GM23248 (cell line): ENCODE results near the gene TSHR. TPM values are rescaled to one million over a fixed set of nuclear protein-coding genes. Genes with fewer than 3 reads are reported as not detected.
A peak's percentile ranks its signal among the peaks of the same experiment; 100 is the strongest.

ENCODE experiments used
- DNase-seq: peaks from one replicate; pipeline ENCODE4 v3.0.0-alpha.2; 2015
- H2AFZ ChIP-seq: fragments of 200-600 bp; sonication (generic); 2 replicates; pipeline ENCODE4 v1.6.1; 2016; ENCODE audit warnings: antibody characterized with exemption
- H3F3A ChIP-seq: fragments of 200-600 bp; sonication (generic); 2 replicates; pipeline ENCODE4 v1.6.1; 2016; ENCODE audit warnings: mild to moderate bottlenecking, antibody characterized with exemption, mixed run types; ENCODE audit not compliant: insufficient read depth
- H3K27ac ChIP-seq: fragments of 200-600 bp; sonication (generic); 2 replicates; pipeline ENCODE4 v1.5.1; 2016; ENCODE audit warnings: mild to moderate bottlenecking
- H3K27me3 ChIP-seq: fragments of 200-600 bp; sonication (generic); replicated peaks from 2 replicates; pipeline ENCODE4 v1.6.1; 2016; ENCODE audit warnings: mild to moderate bottlenecking; ENCODE audit not compliant: insufficient read depth
- H3K36me3 ChIP-seq: fragments of 200-600 bp; sonication (generic); 2 replicates; pipeline ENCODE4 v1.6.1; 2016; ENCODE audit warnings: low read depth, mild to moderate bottlenecking
- H3K4me1 ChIP-seq: fragments of 200-600 bp; sonication (generic); 2 replicates; pipeline ENCODE4 v1.6.1; 2016; ENCODE audit warnings: mild to moderate bottlenecking; ENCODE audit not compliant: insufficient read depth
- H3K4me2 ChIP-seq: fragments of 200-600 bp; sonication (generic); one replicate; pipeline ENCODE4 v1.6.1; 2016; ENCODE audit warnings: mild to moderate bottlenecking; ENCODE audit not compliant: unreplicated experiment
- H3K4me3 ChIP-seq: fragments of 200-600 bp; sonication (generic); 2 replicates; pipeline ENCODE4 v1.5.1; 2016; ENCODE audit warnings: mild to moderate bottlenecking
- H3K79me2 ChIP-seq: fragments of 200-600 bp; sonication (generic); 2 replicates; pipeline ENCODE4 v1.6.1; 2016; ENCODE audit warnings: mild to moderate bottlenecking; ENCODE audit not compliant: insufficient read depth
- H3K9ac ChIP-seq: fragments of 200-600 bp; sonication (generic); 2 replicates; pipeline ENCODE4 v1.6.1; 2016; ENCODE audit warnings: mild to moderate bottlenecking
- H3K9me2 ChIP-seq: fragments of 200-600 bp; sonication (generic); 2 replicates; pipeline ENCODE4 v1.6.1; 2016; ENCODE audit warnings: mixed run types, mild to moderate bottlenecking, moderate library complexity; ENCODE audit not compliant: insufficient read depth
- H3K9me3 ChIP-seq: fragments of 200-600 bp; sonication (generic); one replicate; pipeline ENCODE4 v1.6.1; 2017; ENCODE audit warnings: low read depth
- H4K20me1 ChIP-seq: fragments of 200-600 bp; sonication (generic); 2 replicates; pipeline ENCODE4 v1.6.0; 2016; ENCODE audit not compliant: insufficient read depth
- EZH2 ChIP-seq: fragments of 200-600 bp; sonication (generic); IDR thresholded peaks from 2 replicates; pipeline ENCODE4 v1.6.1; 2018; ENCODE audit warnings: antibody characterized with exemption, mild to moderate bottlenecking; ENCODE audit not compliant: insufficient read depth, poor library complexity, severe bottlenecking
- EZH2phosphoT487 ChIP-seq: fragments of 200-600 bp; sonication (generic); IDR thresholded peaks from 2 replicates; pipeline ENCODE4 v1.6.1; 2018; ENCODE audit warnings: antibody characterized with exemption, moderate library complexity, mild to moderate bottlenecking, low read depth; ENCODE audit not compliant: insufficient read depth
- WGBS, 2 experiments: methylation state at CpG; one replicate each; pipeline ENCODE4 v1.1.6; 2015 to 2017; ENCODE audit warnings: low lambda C conversion rate in 2 of 2, low coverage in 1 of 2; ENCODE audit errors: missing lambda C conversion rate in 2 of 2; 5-methylcytosine and 5-hydroxymethylcytosine counted together
- in situ Hi-C: fragments of 300-500 bp; cut with MboI; formaldehyde crosslinking; loops from 2 replicates; pipeline ENCODE4 v1.15.0; 2020
- polyA plus RNA-seq: library from polyadenylated mRNA; unstranded; fragments of >200 nt; fragmentation: Nextera tagmentation; extraction: Ambion mirVana; gene quantifications from 2 replicates; pipeline ENCODE4 v1.2.1, GENCODE V29; 2016
- total RNA-seq: library from RNA; depleted of rRNA; stranded (reverse); fragments of >200 nt; shearing (Covaris generic); gene quantifications from 2 replicates; pipeline ENCODE4 v1.2.3, GENCODE V29; 2014

The TSHR gene
- total and polyA plus RNA-seq, 2 experiments from 2014 or later, result not detected

DNA sequence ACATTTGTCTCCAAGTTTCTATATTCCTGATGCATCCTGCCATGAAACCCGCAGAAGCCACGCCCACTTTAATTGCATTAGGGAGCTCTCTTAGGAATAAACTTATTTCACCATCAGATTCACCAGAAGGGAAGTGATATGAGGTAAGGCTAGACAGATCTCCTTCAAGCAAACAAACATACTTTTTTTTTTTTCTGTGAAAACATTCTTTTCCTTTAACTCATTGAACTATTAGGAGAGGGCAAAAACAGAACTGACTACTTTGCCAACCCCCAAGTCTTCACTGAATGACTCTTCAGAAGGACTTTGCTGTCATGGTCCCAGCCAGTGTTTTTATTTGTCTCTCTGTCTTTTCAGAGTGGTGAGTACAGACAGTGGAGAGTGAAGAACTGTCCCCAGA, 216.9 kb downstream of the TSHR start:
- H3K9me3 ChIP-seq, result no peaks in the 10 kb centered on the region
- peak overlapping the region; percentile 30 for H3K4me2 ChIP-seq
- H3F3A ChIP-seq, result peaks cover 25% of the 10 kb centered on the region
- no peaks in the 10 kb centered on the region for H3K27me3 ChIP-seq
- H4K20me1 ChIP-seq, result no peaks in the 10 kb centered on the region
- no peak for TF ChIP-seq EZH2
- no peak for TF ChIP-seq EZH2phosphoT487
- H3K4me1 ChIP-seq, result peaks cover 20% of the 10 kb centered on the region
- no peaks in the 10 kb centered on the region for H3K9me2 ChIP-seq
- in situ Hi-C loops, result no loop called here
- H3K36me3 ChIP-seq, result no peaks in the 10 kb centered on the region
- no peaks in the 10 kb centered on the region for H3K79me2 ChIP-seq
- peak; percentile 32 for DNase-seq
- no peak overlapping the region for H3K9ac ChIP-seq
- no peak overlapping the region for H3K4me3 ChIP-seq
- WGBS, 2 experiments, result 57 to 63% methylated on average over 2 of the region's 2 CpGs
- H3K27ac ChIP-seq, result peak overlapping the region; percentile 7; the same call in 1 of the 2 replicates
- no peak overlapping the region for H2AFZ ChIP-seq

DNA sequence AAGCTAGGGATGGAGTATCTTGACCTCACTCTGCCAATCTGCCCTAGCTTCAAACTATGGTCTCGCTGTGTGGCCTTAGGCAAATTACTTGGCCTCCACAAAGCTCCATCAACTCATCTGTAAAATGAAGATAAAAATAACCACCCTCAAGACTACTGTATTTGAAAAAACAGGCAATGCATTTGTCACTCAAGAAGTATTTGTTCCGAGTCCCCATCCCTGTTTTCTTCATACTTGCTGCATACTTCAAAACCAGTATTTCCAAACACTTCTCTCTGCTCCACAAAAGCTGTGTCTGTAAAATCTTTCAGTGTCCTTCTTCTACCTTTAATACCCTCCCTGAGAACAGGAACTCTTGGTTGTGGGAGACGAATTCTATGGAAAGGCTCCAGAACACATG, 217.5 kb downstream of the TSHR start:
- Histone ChIP-seq H3K36me3 (no peaks in the 10 kb centered on the region), H3K4me1 (peaks cover 20% of the 10 kb centered on the region), H4K20me1 (no peaks in the 10 kb centered on the region), H3K9me2 (no peaks in the 10 kb centered on the region), H3K27ac (peak overlapping the region; percentile 7; the same call in 1 of the 2 replicates), H3K9me3 (no peaks in the 10 kb centered on the region), H3K27me3 (no peaks in the 10 kb centered on the region), H3K4me3 (no peak overlapping the region), H3F3A (peaks cover 25% of the 10 kb centered on the region), H3K79me2 (no peaks in the 10 kb centered on the region), H2AFZ (no peak overlapping the region), H3K4me2 (peak overlapping the region; percentile 30), H3K9ac (no peak overlapping the region)
- no peak for TF ChIP-seq EZH2
- TF ChIP-seq EZH2phosphoT487, result no peak
- DNase-seq, result peak; percentile 27
- in situ Hi-C loops, result no loop called here
- 75 to 77% methylated on average over 3 of the region's 3 CpGs for WGBS, 2 experiments

DNA sequence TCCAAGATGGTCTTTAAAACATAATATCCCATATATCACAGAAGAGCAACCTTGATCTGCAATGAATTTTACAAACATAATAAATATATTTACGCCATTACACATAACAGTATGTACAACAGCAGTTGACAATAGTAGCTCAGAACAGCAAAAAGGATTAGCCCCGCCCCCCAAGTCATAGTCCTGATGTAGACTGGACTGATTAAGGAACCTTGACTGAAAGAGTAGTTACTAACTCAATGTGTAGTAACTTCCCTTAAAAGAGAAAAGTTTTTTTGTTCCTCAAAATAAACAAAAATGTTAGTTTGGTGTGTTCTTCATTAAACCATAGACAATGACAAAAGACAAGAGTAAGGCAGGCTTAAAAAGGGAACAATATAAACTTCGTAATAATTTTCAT, 220.8 kb downstream of the TSHR start:
- no peak for DNase-seq
- H3K36me3 ChIP-seq, result peaks cover 17% of the 10 kb centered on the region; the same call in 1 of the 2 replicates
- H3K4me1 ChIP-seq, result peaks cover 15% of the 10 kb centered on the region; the same call in 1 of the 2 replicates
- H3K27me3 ChIP-seq, result no peaks in the 10 kb centered on the region
- peaks cover 19% of the 10 kb centered on the region for H3F3A ChIP-seq
- TF ChIP-seq EZH2phosphoT487, result no peak
- TF ChIP-seq EZH2, result no peak
- H3K79me2 ChIP-seq, result no peaks in the 10 kb centered on the region
- in situ Hi-C loops, result no loop called here
- H3K4me2 ChIP-seq, result no peak overlapping the region
- WGBS, 2 experiments, result 97% methylated on average over 3 of the region's 3 CpGs
- H3K27ac ChIP-seq, result no peak overlapping the region
- H3K9me2 ChIP-seq, result no peaks in the 10 kb centered on the region
- H3K9me3 ChIP-seq, result no peaks in the 10 kb centered on the region
- H3K9ac ChIP-seq, result no peak overlapping the region
- H2AFZ ChIP-seq, result no peak overlapping the region
- H4K20me1 ChIP-seq, result no peaks in the 10 kb centered on the region
- no peak overlapping the region for H3K4me3 ChIP-seq

DNA sequence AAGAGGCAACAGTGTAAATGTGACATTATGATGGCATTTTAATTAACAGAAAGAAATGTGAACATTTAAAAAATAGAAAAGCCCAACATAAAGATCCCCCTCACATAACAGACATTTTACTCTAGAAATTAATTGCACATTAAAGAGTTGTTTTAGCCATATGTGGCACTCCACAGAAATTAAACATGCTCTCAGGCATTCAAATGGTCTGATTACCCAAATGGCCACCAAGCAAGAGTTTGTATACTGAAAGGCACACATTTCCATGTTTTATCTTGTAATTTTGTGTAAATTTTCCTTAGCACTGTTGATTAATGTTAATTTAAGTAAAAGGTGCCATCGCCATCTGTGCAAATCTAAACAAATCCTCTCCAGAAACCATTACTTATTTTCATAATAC, 221.8 kb downstream of the TSHR start:
- Histone ChIP-seq H3K9me2 (no peaks in the 10 kb centered on the region), H3K27ac (no peak overlapping the region), H3K4me3 (no peak overlapping the region), H3K4me1 (peaks cover 9% of the 10 kb centered on the region; the same call in 1 of the 2 replicates), H4K20me1 (no peaks in the 10 kb centered on the region), H3K36me3 (peaks cover 17% of the 10 kb centered on the region; the same call in 1 of the 2 replicates), H3F3A (peaks cover 10% of the 10 kb centered on the region; the same call in 1 of the 2 replicates), H3K9ac (no peak overlapping the region), H3K4me2 (no peak overlapping the region), H3K27me3 (no peaks in the 10 kb centered on the region), H3K79me2 (0 out of 2 replicates have a peak, but pooled peaks cover 4% of the 10 kb centered on the region), H3K9me3 (no peaks in the 10 kb centered on the region), H2AFZ (no peak overlapping the region)
- TF ChIP-seq EZH2phosphoT487 (no peak), EZH2 (no peak)
- in situ Hi-C loops, result no loop called here
- no peak for DNase-seq
- 94 to 100% methylated on average over 1 of the region's 1 CpG for WGBS, 2 experiments

DNA sequence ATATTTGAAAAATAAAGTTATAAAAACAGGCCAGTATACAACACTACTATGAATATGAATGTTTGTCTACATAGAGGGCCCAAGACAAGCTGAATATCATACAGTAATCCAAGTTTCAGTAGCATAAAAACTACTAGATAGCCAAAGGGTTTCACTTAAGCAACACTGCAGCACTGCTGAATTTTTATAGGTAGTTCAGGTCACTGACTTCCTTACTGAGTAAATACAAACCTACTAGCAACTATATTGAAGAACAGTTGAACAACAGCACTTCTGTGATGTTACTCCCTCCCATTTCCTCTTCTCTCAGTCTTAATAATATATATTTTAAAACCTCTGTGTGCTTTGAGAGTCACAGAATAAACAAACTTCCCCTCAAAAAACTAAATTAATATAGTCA, 222.6 kb downstream of the TSHR start:
- Histone ChIP-seq H3K27me3 (no peaks in the 10 kb centered on the region), H3K4me3 (no peak overlapping the region), H3K4me2 (no peak overlapping the region), H3K9me3 (no peaks in the 10 kb centered on the region), H4K20me1 (no peaks in the 10 kb centered on the region), H3K36me3 (peaks cover 17% of the 10 kb centered on the region; the same call in 1 of the 2 replicates), H3K79me2 (peaks cover 12% of the 10 kb centered on the region; the same call in 1 of the 2 replicates), H3K4me1 (peaks cover 1% of the 10 kb centered on the region; the same call in 1 of the 2 replicates), H3F3A (peaks cover 4% of the 10 kb centered on the region; the same call in 1 of the 2 replicates), H3K9ac (no peak overlapping the region), H2AFZ (no peak overlapping the region), H3K27ac (no peak overlapping the region), H3K9me2 (no peaks in the 10 kb centered on the region)
- in situ Hi-C loops, result no loop called here
- TF ChIP-seq EZH2 (no peak), EZH2phosphoT487 (no peak)
- DNase-seq, result no peak
